GM21515 (cell line): Measurements from ENCODE around the gene VWC2.
A peak's percentile ranks its signal among the peaks of the same experiment; 100 is the strongest.

ENCODE experiments used
- ATAC-seq: cut with Tn5 transposase; IDR thresholded peaks from one replicate; pipeline ENCODE4 v1.9.1; 2021; ENCODE audit not compliant: unreplicated experiment

Gene VWC2

GRCh38 chr7:49781996-49782395 lies 8.6 kb downstream of the VWC2 start:
- ATAC-seq, result no peak

- ATAC-seq, result no peak
These were observed 10.0 kb downstream of the VWC2 start for GRCh38 chr7:49783446-49783845.

GRCh38 chr7:49787980-49788379 lies 14.5 kb downstream of the VWC2 start:
- no peak for ATAC-seq

- ATAC-seq, result no peak
These were observed 15.1 kb downstream of the VWC2 start for GRCh38 chr7:49788455-49789059.

- no peak for ATAC-seq
These were observed 16.3 kb downstream of the VWC2 start for GRCh38 chr7:49789736-49790135.

- ATAC-seq, result no peak
These were observed 16.8 kb downstream of the VWC2 start for GRCh38 chr7:49790209-49790608.

- peak; percentile 77 for ATAC-seq
These were observed 17.8 kb downstream of the VWC2 start for GRCh38 chr7:49791088-49791741.

GRCh38 chr7:49797987-49798660 lies 24.7 kb downstream of the VWC2 start:
- ATAC-seq, result no peak

GRCh38 chr7:49800031-49800430 lies 26.6 kb downstream of the VWC2 start:
- no peak for ATAC-seq

GRCh38 chr7:49802600-49802999 lies 29.2 kb downstream of the VWC2 start:
- ATAC-seq, result no peak

GRCh38 chr7:49803812-49804211 lies 30.4 kb downstream of the VWC2 start:
- no peak for ATAC-seq

GRCh38 chr7:49805371-49806007 lies 32.1 kb downstream of the VWC2 start:
- no peak for ATAC-seq

- ATAC-seq, result no peak
These were observed 39.1 kb downstream of the VWC2 start for GRCh38 chr7:49812534-49812933.

- no peak for ATAC-seq
These were observed 43.8 kb downstream of the VWC2 start for GRCh38 chr7:49817279-49817678.

GRCh38 chr7:49821181-49821580 lies 47.7 kb downstream of the VWC2 start:
- no peak for ATAC-seq

GRCh38 chr7:49822856-49823255 lies 49.4 kb downstream of the VWC2 start:
- no peak for ATAC-seq

GRCh38 chr7:49823566-49823965 lies 50.1 kb downstream of the VWC2 start:
- no peak for ATAC-seq

- no peak for ATAC-seq
These were observed 66.6 kb downstream of the VWC2 start for GRCh38 chr7:49839863-49840645.

- no peak for ATAC-seq
These were observed 67.4 kb downstream of the VWC2 start for GRCh38 chr7:49840751-49841405.

- no peak for ATAC-seq
These were observed 72.2 kb downstream of the VWC2 start for GRCh38 chr7:49845626-49846025.
